Parathyroid adenoma (tissue), 2 donors: ENCODE data around the gene EYA2.

Source experiments
- H2AFZ ChIP-seq: fragments of 300-600 bp; sonication (generic); one replicate; pipeline ENCODE4 v1.7.0; 2017; ENCODE audit warnings: antibody characterized with exemption, mild to moderate bottlenecking
- H3K27ac ChIP-seq: fragments of 300-600 bp; sonication (generic); one replicate; pipeline ENCODE4 v1.7.0; 2017
- H3K27me3 ChIP-seq: fragments of 300-600 bp; sonication (generic); one replicate; pipeline ENCODE4 v1.7.0; 2017; ENCODE audit warnings: low read length; ENCODE audit not compliant: control insufficient read depth, insufficient read depth
- H3K36me3 ChIP-seq: fragments of 300-600 bp; sonication (generic); one replicate; pipeline ENCODE4 v1.7.0; 2017; ENCODE audit warnings: low read length; ENCODE audit not compliant: control insufficient read depth, insufficient read depth
- H3K4me1 ChIP-seq: fragments of 300-600 bp; sonication (generic); one replicate; pipeline ENCODE4 v1.7.0; 2017; ENCODE audit warnings: control low read depth
- H3K4me2 ChIP-seq: fragments of 300-600 bp; sonication (generic); one replicate; pipeline ENCODE4 v1.7.0; 2017; ENCODE audit warnings: low read length
- H3K4me3 ChIP-seq: fragments of 300-600 bp; sonication (generic); one replicate; pipeline ENCODE4 v1.7.0; 2017; ENCODE audit warnings: low read depth, low read length
- H3K79me2 ChIP-seq: fragments of 300-600 bp; sonication (generic); one replicate; pipeline ENCODE4 v1.7.0; 2017; ENCODE audit warnings: control low read depth
- H3K9ac ChIP-seq: fragments of 300-600 bp; sonication (generic); one replicate; pipeline ENCODE4 v1.7.0; 2017; ENCODE audit warnings: mild to moderate bottlenecking
- H3K9me3 ChIP-seq: fragments of 300-600 bp; sonication (generic); one replicate; pipeline ENCODE4 v1.7.0; 2017; ENCODE audit warnings: low read length; ENCODE audit not compliant: control insufficient read depth
- CTCF ChIP-seq: fragments of 300-600 bp; sonication (generic); IDR thresholded peaks from one replicate; pipeline ENCODE4 v1.7.0; 2017; ENCODE audit warnings: antibody characterized with exemption, mild to moderate bottlenecking
- donor health status: primary hyperparathyroidism.

EYA2 gene

GRCh38 chr20:46857061-46857831 lies 37.4 kb upstream of the EYA2 start:
- H3K36me3 ChIP-seq, result no peaks in the 10 kb centered on the region
- no peaks in the 10 kb centered on the region for H3K4me1 ChIP-seq
- no peak overlapping the region for H3K4me3 ChIP-seq
- no peak overlapping the region for H3K9ac ChIP-seq
- H2AFZ ChIP-seq, result no peak overlapping the region
- H3K9me3 ChIP-seq, result no peaks in the 10 kb centered on the region
- no peaks in the 10 kb centered on the region for H3K27me3 ChIP-seq
- H3K27ac ChIP-seq, result no peak overlapping the region
- TF ChIP-seq CTCF, result no peak
- H3K79me2 ChIP-seq, result no peaks in the 10 kb centered on the region
- H3K4me2 ChIP-seq, result no peak overlapping the region

DNA sequence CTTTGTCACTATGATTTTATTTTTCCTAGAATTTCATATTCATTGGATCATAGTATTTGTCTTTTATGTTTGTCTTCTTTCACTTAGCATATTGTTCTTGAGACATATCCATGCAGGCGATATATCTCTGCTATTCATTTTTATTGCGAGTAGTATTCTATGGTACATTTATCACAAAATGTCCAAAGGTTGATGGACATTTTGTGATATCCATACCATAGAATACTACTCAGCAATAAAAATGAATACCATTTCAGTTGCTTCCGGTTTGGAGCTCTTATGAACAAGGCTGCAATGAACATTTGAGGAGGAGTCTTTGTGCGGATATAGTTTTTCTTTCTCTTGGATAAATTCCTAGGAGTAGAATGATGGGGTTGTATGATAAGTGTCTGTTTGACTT lies 28.8 kb upstream of the EYA2 start:
- H3K4me1 ChIP-seq, result no peaks in the 10 kb centered on the region
- H3K4me2 ChIP-seq, result no peak overlapping the region
- H3K9ac ChIP-seq, result no peak overlapping the region
- no peak overlapping the region for H3K27ac ChIP-seq
- no peaks in the 10 kb centered on the region for H3K9me3 ChIP-seq
- no peak for TF ChIP-seq CTCF
- no peak overlapping the region for H3K4me3 ChIP-seq
- no peak overlapping the region for H2AFZ ChIP-seq
- no peaks in the 10 kb centered on the region for H3K27me3 ChIP-seq
- H3K79me2 ChIP-seq, result no peaks in the 10 kb centered on the region
- no peaks in the 10 kb centered on the region for H3K36me3 ChIP-seq

DNA sequence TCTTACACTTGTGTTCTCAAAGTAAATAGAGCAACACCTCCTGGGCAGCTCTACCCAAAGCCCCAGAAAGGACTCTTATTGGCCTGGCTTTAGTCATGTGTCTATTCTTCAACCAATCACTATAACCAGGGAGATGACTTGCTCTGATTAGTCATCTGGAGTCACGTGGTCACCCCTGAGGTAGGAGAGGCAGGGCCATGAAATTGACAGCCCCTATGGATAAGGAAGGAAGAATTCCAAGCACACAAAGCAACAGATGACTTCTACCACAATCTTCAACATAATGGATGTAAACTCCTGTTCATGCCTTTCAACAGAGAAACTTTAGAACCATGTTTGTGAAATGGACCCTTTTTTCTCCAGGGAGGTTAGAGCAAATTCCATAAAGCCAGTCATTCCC lies 24.6 kb upstream of the EYA2 start:
- H3K9me3 ChIP-seq, result no peaks in the 10 kb centered on the region
- no peaks in the 10 kb centered on the region for H3K36me3 ChIP-seq
- no peaks in the 10 kb centered on the region for H3K27me3 ChIP-seq
- no peak for TF ChIP-seq CTCF
- H3K4me2 ChIP-seq, result no peak overlapping the region
- H3K27ac ChIP-seq, result no peak overlapping the region
- H3K9ac ChIP-seq, result no peak overlapping the region
- no peak overlapping the region for H3K4me3 ChIP-seq
- H3K4me1 ChIP-seq, result no peaks in the 10 kb centered on the region
- H3K79me2 ChIP-seq, result no peaks in the 10 kb centered on the region
- H2AFZ ChIP-seq, result no peak overlapping the region

GRCh38 chr20:46872328-46873211 lies 22.1 kb upstream of the EYA2 start:
- Histone ChIP-seq H3K4me1 (no peaks in the 10 kb centered on the region), H3K27me3 (no peaks in the 10 kb centered on the region), H3K9ac (no peak overlapping the region), H3K4me3 (no peak overlapping the region), H3K79me2 (no peaks in the 10 kb centered on the region), H3K9me3 (no peaks in the 10 kb centered on the region), H3K36me3 (no peaks in the 10 kb centered on the region), H2AFZ (peak overlapping the region; percentile 44), H3K27ac (no peak overlapping the region), H3K4me2 (no peak overlapping the region)
- TF ChIP-seq CTCF, result no peak
